ENCODE measurements around the gene TSC1.

The TSC1 gene

GRCh38 chr9:132887181-132888120 lies 57.0 kb downstream of the TSC1 start:
- DNase-seq (ENCODE audit: low spot score), result no peak

- no peak for DNase-seq (ENCODE audit: low spot score)
Measured at GRCh38 chr9:132886334-132886725, 58.1 kb downstream of the TSC1 start.

- no peak for DNase-seq (ENCODE audit: low spot score)
Measured at GRCh38 chr9:132885720-132886333, 58.6 kb downstream of the TSC1 start.

- DNase-seq (ENCODE audit: low spot score), result no peak
Measured at GRCh38 chr9:132883349-132884294, 60.8 kb downstream of the TSC1 start.

GRCh38 chr9:132882616-132883015 lies 61.8 kb downstream of the TSC1 start:
- no peak for DNase-seq (ENCODE audit: low spot score)

- no peak for DNase-seq (ENCODE audit: low spot score)
Measured at GRCh38 chr9:132881826-132882225, 62.6 kb downstream of the TSC1 start.

GRCh38 chr9:132880324-132880661 lies 64.1 kb downstream of the TSC1 start:
- DNase-seq (ENCODE audit: low spot score), result peak; percentile 15

GRCh38 chr9:132879457-132880323 lies 64.7 kb downstream of the TSC1 start:
- no peak for DNase-seq (ENCODE audit: low spot score)

- DNase-seq (ENCODE audit: low spot score), result peak; percentile 88
Measured at GRCh38 chr9:132878695-132879456, 65.5 kb downstream of the TSC1 start, which contains the start of gene SPACA9. Gene SPACA9, plus strand, starts transcription at chr9:132878898. Its CDS starts 5,050 bp downstream, at chr9:132883948.

- peak; percentile 94 for DNase-seq (ENCODE audit: low spot score)
Measured at GRCh38 chr9:132877824-132878694, 66.4 kb downstream of the TSC1 start, which contains the start of gene AK8. Gene AK8, minus strand, starts transcription at chr9:132878284. Its CDS starts 29 bp downstream, at chr9:132878255.

GRCh38 chr9:132877458-132877823 lies 67.0 kb downstream of the TSC1 start:
- no peak for DNase-seq (ENCODE audit: low spot score)

- DNase-seq (ENCODE audit: low spot score), result no peak
Measured at GRCh38 chr9:132876849-132877248, 67.6 kb downstream of the TSC1 start.

GRCh38 chr9:132875159-132875558 lies 69.3 kb downstream of the TSC1 start:
- no peak for DNase-seq (ENCODE audit: low spot score)

- DNase-seq (ENCODE audit: low spot score), result no peak
Measured at GRCh38 chr9:132873403-132873802, 71.0 kb downstream of the TSC1 start.

- no peak for DNase-seq (ENCODE audit: low spot score)
Measured at GRCh38 chr9:132869266-132869665, 75.2 kb downstream of the TSC1 start.

GRCh38 chr9:132866898-132867297 lies 77.5 kb downstream of the TSC1 start:
- DNase-seq (ENCODE audit: low spot score), result no peak

GRCh38 chr9:132864691-132865090 lies 79.7 kb downstream of the TSC1 start:
- DNase-seq (ENCODE audit: low spot score), result no peak

- DNase-seq (ENCODE audit: low spot score), result no peak
Measured at GRCh38 chr9:132864277-132864676, 80.1 kb downstream of the TSC1 start.

- DNase-seq (ENCODE audit: low spot score), result no peak
Measured at GRCh38 chr9:132863096-132863495, 81.3 kb downstream of the TSC1 start.
